Erythroblast (primary cell): Measurements from ENCODE around the gene NOL9.

Experiments
- GATA1 ChIP-seq: IDR thresholded peaks from 2 replicates; pipeline ENCODE4 v1.6.1; 2011; ENCODE audit warnings: low read depth, mild to moderate bottlenecking, control low read depth, low read length, moderate library complexity
- POLR2A ChIP-seq: IDR thresholded peaks from 2 replicates; pipeline ENCODE4 v1.6.1; 2011; ENCODE audit warnings: mild to moderate bottlenecking, low read length

DNA sequence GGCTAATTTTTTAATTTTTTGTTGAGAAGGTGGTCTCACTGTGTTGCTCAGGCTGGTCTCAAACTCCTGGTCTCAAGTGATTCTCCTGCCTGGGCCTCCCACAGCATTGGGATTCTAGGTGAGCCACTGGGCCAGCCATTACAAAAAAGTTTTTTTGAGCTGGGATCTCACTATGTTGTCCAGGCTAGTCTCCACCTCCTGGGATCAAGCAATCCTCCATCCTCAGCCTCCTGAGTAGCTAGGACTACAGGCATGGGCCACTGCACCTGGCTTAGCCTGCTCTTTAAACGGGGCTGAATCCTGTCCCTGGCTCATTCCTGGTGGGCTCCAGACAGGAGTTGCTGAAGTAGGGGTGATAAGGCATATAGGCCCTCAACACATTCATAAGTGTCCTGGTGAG lies 3.3 kb upstream of the NOL9 start:
- TF ChIP-seq POLR2A (no peak), GATA1 (no peak)
